GM12878 (cell line): ENCODE measurements around the gene TOGARAM1. TPM values are rescaled to one million over a fixed set of nuclear protein-coding genes. Genes with fewer than 3 reads are reported as not detected.

Experiments used
- BACH1 ChIP-seq: fragments of 450-650 bp; IDR thresholded peaks from 2 replicates; pipeline ENCODE4 v1.6.1; 2017; ENCODE audit warnings: mild to moderate bottlenecking, borderline replicate concordance
- POLR2AphosphoS5 ChIP-seq: IDR thresholded peaks from 2 replicates; pipeline ENCODE4 v1.6.1; 2011; ENCODE audit warnings: mild to moderate bottlenecking, low read length, inconsistent platforms
- ZNF207 ChIP-seq: fragments of 450-650 bp; IDR thresholded peaks from 2 replicates; pipeline ENCODE4 v1.6.1; 2014; ENCODE audit warnings: antibody characterized with exemption, mild to moderate bottlenecking, borderline replicate concordance
- ZZZ3 ChIP-seq: IDR thresholded peaks from 2 replicates; pipeline ENCODE4 v1.6.1; 2011; ENCODE audit warnings: low read depth; ENCODE audit not compliant: control insufficient read depth, insufficient read length
- polyA plus RNA-seq, 11 experiments: library from polyadenylated mRNA; depleted of rRNA in 4 of 11; unstranded in 6 of 11; stranded (reverse) in 5 of 11; fragments of >200 nt; fragmentation: Nextera tagmentation in 4 of 11; fragmentation: Illumina TruSeq in 1 of 11; extraction: Ambion mirVana in 4 of 11; extraction: Trizol in 1 of 11; gene quantifications; 1 replicate in 1 of 11; 2 replicates in 10 of 11; pipeline versions ENCODE4 v1.2.1 to v1.2.3, GENCODE V29; 2011 to 2016; ENCODE audit warnings: inconsistent platforms in 2 of 11, missing spikeins in 2 of 11, low read depth in 1 of 11
- total RNA-seq, 4 experiments: library from RNA; depleted of rRNA in 3 of 4; stranded (reverse); fragments of >200 nt in 3 of 4; fragmentation: Illumina TruSeq in 1 of 4; extraction: Trizol in 1 of 4; gene quantifications; 2 replicates each; pipeline versions ENCODE4 v1.2.1 to v1.2.3, GENCODE V29; 2013 to 2021
- TF ChIP-seq, protein P1 (sequence below): fragments of 450-650 bp; IDR thresholded peaks from 2 replicates; pipeline ENCODE4 v1.6.1; 2018; ENCODE audit warnings: mild to moderate bottlenecking, low read depth, moderate library complexity; ENCODE audit not compliant: partially characterized antibody
- TF ChIP-seq, protein P2 (sequence below): IDR thresholded peaks from 2 replicates; pipeline ENCODE4 v1.6.1; 2012; ENCODE audit warnings: low read depth, low read length, improper control_type of control experiment
- TF ChIP-seq, protein P3 (sequence below): fragments of 450-650 bp; IDR thresholded peaks from 2 replicates; pipeline ENCODE4 v1.6.1; 2017; ENCODE audit warnings: antibody characterized with exemption, mild to moderate bottlenecking, moderate library complexity
- TF ChIP-seq, protein P4 (sequence below): fragments of 450-650 bp; IDR thresholded peaks from 2 replicates; pipeline ENCODE4 v1.6.1; 2018; ENCODE audit warnings: borderline replicate concordance, mild to moderate bottlenecking; ENCODE audit not compliant: partially characterized antibody

TOGARAM1 gene
- total and polyA plus RNA-seq, 10 of the 15 experiments (the other 5 are each of a cell fraction or from before 2014, with no cell fraction given) = 2.1 to 14.4 (median 7.2) TPM

DNA sequence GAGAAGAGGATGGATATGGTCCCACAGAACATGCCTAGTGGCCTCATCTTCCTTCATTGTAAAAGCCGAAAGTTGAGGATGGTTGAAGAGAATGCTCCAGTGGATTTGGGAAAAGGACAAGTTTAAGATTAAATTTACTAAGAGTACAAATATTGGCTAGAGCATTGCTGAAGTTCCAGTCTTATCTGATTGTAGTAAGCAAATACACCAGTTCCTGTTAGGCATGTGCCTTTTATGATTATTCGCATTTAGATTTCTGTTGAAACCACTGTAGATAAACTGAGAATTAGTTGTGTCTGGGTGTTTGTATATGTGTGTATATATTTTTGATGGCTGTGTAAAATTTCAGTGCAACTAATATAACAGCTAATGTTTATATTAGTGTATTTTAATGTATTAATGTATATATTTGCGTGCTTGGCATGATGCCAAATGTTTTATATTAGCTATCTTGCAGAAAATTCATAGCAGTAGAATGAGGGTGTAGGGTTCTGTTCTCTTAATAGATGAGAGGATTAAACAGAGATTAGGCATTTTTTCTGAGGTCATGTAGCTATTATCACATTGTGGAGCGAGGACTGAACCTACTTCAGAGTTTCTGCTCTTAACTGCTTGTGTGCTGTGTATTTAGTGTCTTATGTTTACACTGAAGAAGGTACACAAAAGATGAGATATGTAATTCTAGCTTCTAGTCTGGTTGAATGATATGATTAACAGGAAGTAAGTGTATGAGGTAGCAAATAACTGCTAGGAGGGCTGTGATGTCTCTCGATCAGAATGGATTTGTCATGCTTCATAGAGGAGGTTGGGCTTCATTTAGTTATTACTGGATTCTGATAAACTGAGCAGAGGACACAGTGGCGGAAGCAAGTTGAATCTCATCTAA lies 151.1 kb downstream of the TOGARAM1 start (continued):
- TF ChIP-seq, protein P1, sequence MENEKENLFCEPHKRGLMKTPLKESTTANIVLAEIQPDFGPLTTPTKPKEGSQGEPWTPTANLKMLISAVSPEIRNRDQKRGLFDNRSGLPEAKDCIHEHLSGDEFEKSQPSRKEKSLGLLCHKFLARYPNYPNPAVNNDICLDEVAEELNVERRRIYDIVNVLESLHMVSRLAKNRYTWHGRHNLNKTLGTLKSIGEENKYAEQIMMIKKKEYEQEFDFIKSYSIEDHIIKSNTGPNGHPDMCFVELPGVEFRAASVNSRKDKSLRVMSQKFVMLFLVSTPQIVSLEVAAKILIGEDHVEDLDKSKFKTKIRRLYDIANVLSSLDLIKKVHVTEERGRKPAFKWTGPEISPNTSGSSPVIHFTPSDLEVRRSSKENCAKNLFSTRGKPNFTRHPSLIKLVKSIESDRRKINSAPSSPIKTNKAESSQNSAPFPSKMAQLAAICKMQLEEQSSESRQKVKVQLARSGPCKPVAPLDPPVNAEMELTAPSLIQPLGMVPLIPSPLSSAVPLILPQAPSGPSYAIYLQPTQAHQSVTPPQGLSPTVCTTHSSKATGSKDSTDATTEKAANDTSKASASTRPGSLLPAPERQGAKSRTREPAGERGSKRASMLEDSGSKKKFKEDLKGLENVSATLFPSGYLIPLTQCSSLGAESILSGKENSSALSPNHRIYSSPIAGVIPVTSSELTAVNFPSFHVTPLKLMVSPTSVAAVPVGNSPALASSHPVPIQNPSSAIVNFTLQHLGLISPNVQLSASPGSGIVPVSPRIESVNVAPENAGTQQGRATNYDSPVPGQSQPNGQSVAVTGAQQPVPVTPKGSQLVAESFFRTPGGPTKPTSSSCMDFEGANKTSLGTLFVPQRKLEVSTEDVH = no peak
- TF ChIP-seq, protein P2, sequence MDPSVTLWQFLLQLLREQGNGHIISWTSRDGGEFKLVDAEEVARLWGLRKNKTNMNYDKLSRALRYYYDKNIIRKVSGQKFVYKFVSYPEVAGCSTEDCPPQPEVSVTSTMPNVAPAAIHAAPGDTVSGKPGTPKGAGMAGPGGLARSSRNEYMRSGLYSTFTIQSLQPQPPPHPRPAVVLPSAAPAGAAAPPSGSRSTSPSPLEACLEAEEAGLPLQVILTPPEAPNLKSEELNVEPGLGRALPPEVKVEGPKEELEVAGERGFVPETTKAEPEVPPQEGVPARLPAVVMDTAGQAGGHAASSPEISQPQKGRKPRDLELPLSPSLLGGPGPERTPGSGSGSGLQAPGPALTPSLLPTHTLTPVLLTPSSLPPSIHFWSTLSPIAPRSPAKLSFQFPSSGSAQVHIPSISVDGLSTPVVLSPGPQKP = no peak
- no peak for TF ChIP-seq ZNF207
- no peak for TF ChIP-seq ZZZ3
- TF ChIP-seq, protein P3, sequence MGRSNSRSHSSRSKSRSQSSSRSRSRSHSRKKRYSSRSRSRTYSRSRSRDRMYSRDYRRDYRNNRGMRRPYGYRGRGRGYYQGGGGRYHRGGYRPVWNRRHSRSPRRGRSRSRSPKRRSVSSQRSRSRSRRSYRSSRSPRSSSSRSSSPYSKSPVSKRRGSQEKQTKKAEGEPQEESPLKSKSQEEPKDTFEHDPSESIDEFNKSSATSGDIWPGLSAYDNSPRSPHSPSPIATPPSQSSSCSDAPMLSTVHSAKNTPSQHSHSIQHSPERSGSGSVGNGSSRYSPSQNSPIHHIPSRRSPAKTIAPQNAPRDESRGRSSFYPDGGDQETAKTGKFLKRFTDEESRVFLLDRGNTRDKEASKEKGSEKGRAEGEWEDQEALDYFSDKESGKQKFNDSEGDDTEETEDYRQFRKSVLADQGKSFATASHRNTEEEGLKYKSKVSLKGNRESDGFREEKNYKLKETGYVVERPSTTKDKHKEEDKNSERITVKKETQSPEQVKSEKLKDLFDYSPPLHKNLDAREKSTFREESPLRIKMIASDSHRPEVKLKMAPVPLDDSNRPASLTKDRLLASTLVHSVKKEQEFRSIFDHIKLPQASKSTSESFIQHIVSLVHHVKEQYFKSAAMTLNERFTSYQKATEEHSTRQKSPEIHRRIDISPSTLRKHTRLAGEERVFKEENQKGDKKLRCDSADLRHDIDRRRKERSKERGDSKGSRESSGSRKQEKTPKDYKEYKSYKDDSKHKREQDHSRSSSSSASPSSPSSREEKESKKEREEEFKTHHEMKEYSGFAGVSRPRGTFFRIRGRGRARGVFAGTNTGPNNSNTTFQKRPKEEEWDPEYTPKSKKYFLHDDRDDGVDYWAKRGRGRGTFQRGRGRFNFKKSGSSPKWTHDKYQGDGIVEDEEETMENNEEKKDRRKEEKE = no peak
- no peak for TF ChIP-seq BACH1
- TF ChIP-seq POLR2AphosphoS5 = no peak
- TF ChIP-seq, protein P4, sequence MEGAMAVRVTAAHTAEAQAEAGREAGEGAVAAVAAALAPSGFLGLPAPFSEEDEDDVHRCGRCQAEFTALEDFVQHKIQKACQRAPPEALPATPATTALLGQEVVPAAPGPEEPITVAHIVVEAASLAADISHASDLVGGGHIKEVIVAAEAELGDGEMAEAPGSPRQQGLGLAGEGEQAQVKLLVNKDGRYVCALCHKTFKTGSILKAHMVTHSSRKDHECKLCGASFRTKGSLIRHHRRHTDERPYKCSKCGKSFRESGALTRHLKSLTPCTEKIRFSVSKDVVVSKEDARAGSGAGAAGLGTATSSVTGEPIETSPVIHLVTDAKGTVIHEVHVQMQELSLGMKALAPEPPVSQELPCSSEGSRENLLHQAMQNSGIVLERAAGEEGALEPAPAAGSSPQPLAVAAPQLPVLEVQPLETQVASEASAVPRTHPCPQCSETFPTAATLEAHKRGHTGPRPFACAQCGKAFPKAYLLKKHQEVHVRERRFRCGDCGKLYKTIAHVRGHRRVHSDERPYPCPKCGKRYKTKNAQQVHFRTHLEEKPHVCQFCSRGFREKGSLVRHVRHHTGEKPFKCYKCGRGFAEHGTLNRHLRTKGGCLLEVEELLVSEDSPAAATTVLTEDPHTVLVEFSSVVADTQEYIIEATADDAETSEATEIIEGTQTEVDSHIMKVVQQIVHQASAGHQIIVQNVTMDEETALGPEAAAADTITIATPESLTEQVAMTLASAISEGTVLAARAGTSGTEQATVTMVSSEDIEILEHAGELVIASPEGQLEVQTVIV = no peak
